Activated CD4-positive, alpha-beta T cell treated with anti-CD3 and anti-CD28 coated beads, Interleukin-2, amount 50 U/mL, for 4 hours (primary cell): ENCODE results near the gene FGF12.
A peak's percentile ranks its signal among the peaks of the same experiment; 100 is the strongest.
"Not testable (repeated sequence)": the region's sequence is repeated elsewhere in the genome, so short reads cannot be mapped to it uniquely, and the experiment has no call there.

ENCODE experiments used
- DNase-seq, 2 experiments: peaks; one replicate each; pipeline ENCODE4 v3.0.0-alpha.2; 2020

Gene FGF12

GRCh38 chr3:192576704-192577103, 150.6 kb downstream of the FGF12 start:
- DNase-seq = not testable (repeated sequence)

- no peak for DNase-seq
Observed at GRCh38 chr3:192575879-192576506, 151.3 kb downstream of the FGF12 start.

- DNase-seq = no peak
Observed at GRCh38 chr3:192573240-192573639, 154.1 kb downstream of the FGF12 start.

GRCh38 chr3:192570821-192571791, 156.2 kb downstream of the FGF12 start:
- DNase-seq = no peak

- no peak for DNase-seq
Observed at GRCh38 chr3:192570315-192570714, 157.0 kb downstream of the FGF12 start.

DNA sequence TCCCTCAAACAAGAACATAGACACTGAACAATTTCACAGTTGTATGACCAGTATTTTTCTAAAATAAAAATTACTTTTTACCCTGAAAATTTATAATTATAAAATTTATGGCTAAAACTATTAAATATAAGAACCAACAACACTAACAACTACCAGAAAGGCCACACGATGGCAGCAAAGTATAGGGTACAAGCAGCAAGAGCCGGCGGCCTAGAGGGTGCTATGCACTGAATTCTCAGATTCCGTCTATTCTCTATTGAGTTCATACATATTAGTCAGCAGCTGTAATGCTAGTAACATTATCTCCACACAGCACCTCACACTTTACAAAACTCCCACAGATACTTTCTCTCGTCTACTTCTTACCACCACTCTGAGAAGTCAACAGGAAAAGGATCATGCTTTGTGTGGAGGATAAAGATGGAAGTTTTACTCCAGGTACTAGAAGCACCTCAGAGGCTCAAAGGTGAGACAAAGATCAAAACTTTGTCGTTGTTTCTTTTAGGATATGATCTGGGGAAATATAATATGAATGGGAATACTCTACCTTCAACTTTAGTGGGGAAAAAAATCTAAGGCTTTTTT, 160.5 kb downstream of the FGF12 start:
- DNase-seq = peak; percentile 43 to 46

GRCh38 chr3:192564611-192565010, 162.7 kb downstream of the FGF12 start:
- no peak for DNase-seq

- no peak for DNase-seq
Observed at GRCh38 chr3:192563417-192563816, 163.9 kb downstream of the FGF12 start.

GRCh38 chr3:192553707-192554106, 173.6 kb downstream of the FGF12 start:
- DNase-seq = no peak

DNA sequence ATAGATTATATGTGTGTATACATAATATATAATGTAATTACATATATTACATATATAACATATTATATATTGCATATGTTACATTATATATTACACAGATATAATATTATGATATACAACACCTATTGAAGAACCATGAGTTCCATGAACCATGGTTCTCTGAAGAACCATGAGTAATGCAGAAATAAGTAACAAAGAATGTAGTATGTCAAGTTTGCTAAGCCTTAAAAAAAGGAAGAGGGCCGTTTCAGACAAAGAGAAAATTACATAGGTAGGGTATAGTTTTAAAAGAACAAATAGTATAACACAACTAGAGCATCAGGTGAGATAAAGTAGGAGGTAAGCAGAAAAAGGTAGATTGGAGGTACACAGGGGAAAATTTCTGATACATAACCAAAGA, 177.0 kb downstream of the FGF12 start:
- no peak for DNase-seq

GRCh38 chr3:192545333-192545732, 182.0 kb downstream of the FGF12 start:
- no peak for DNase-seq

- DNase-seq = no peak
Observed at GRCh38 chr3:192543163-192543562, 184.2 kb downstream of the FGF12 start.

- DNase-seq = no peak
Observed at GRCh38 chr3:192516820-192517219, 210.5 kb downstream of the FGF12 start.

DNA sequence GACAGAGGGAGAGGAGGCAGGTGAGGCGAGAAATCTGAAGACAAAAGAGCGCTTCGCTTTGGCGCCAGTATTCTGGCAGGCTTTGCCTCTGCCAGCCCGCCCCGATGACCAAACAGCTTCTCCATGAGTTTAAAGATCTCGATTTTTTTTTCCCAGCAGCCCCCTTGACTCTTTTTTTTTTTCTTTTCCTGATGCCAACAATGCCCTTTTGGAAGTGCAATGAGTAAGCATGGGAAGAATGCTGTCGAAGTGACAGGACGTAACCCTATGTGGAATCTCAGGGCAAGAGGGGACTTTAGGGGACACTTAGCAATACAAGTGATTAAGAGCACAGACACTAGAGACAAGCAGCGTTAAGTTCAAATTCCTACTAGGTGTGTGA, 211.7 kb downstream of the FGF12 start:
- DNase-seq = no peak

- DNase-seq = no peak
Observed at GRCh38 chr3:192514754-192515663, 212.3 kb downstream of the FGF12 start.

DNA sequence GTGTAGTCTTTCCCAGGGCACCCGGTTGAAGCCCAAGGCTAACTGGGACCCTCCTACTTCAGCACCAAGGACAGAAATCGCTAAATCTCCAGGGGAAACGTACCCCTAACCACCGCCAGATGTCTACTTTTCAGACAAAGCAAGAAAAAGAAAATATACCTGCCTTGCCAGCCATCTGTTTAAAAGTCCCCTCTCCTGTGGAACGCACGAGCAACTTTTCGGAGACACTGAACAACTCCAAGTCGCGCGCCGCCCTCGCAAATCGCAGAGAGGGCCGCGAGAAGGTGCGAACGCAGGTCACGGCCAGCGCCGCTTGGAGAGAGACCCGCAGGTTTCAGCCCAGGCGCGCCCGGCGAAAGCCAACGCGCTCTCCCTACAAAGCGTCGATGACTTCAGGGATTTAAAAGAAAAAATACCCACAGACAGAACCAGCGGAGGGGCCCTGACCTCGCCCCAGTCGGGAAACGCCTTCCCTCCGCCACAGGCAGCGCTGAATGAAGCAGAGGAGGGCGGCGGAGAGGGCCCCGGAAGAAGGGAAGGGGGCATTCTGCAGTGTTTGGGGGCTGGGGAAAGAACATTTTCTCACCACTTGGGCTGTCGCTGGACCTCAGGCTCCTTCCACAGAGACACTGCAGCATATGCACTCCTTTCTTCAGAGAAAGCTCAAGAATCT, 213.1 kb downstream of the FGF12 start:
- DNase-seq = no peak

DNA sequence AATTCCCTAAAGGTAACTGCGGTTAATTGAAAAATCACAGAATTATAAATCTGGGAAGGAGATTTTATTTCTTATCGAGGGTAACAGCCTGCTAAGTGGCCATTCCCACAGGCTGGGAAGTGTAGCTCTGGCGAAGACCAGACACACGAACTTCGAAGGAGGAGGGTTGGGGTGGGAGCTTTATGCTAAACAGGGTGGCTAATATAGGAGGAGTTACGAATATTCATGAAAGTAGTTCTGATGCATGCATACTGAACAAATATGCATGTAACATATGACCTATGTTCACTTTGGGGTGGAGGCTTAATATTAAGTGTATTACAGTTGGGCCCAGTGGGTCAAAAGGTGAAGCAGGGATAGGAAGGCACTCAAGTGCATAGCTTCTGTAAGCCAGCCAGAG, 221.6 kb downstream of the FGF12 start:
- no peak for DNase-seq

GRCh38 chr3:192501401-192501800, 225.9 kb downstream of the FGF12 start:
- no peak for DNase-seq

GRCh38 chr3:192496905-192497587, 230.3 kb downstream of the FGF12 start:
- no peak for DNase-seq

DNA sequence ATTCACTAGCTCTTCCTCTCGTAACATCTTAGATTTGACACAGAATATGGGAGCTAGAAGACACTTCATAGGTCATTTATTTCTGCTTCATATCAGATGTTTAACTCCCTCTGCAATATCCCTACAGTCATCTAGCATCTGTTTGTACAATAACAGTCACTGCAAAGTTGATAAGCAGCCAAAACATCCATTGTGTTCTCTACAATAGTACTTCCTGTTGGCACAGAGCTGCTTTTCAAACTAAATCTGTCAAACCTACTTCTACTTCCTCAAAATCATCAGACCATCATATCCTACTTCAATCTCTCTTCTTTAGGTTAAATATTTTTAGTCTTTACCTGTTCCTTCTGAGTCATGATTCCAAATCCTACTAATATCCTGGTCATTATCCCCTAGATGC, 233.2 kb downstream of the FGF12 start:
- no peak for DNase-seq

- DNase-seq = no peak
Observed at GRCh38 chr3:192490720-192491119, 236.6 kb downstream of the FGF12 start.

DNA sequence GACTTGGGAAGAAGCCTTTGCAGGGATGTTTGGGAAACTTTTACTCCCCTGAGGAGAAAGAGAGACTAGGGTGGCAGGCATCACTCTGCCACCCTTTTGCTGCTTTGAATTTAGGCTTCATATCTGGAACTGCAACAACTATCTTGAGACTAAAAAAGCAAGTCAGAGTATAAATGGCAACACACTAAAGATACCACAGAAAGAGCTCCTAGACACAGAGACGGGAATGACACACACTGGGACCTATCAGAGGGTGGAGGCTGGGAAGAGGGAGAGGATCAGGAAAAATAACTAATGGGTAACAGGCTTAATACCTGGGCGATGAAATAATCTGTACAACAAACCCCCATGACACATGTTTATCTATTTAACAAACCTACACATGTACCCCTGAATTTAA, 237.8 kb downstream of the FGF12 start:
- no peak for DNase-seq
